ENCODE measurements around the gene SULT1C2. TPM values are rescaled to one million over a fixed set of nuclear protein-coding genes. Genes with fewer than 3 reads are reported as not detected.

The SULT1C2 gene
- total RNA-seq, 1 donor from 2014 or later: 0.28 TPM

GRCh38 chr2:108266218-108266617 is 22.5 kb upstream of the SULT1C2 start:
- no peak overlapping the region for H3K4me3 ChIP-seq
- no peaks in the 10 kb centered on the region for H3K79me2 ChIP-seq (ENCODE audit: low read depth)
- H3K9ac ChIP-seq: no peak overlapping the region
- no peak overlapping the region for H2AFZ ChIP-seq (replicated peaks)
- TF ChIP-seq EZH2 (IDR thresholded peaks at IDR 0.05): no peak
- no peak for TF ChIP-seq EZH2phosphoT487 (IDR thresholded peaks at IDR 0.05)
- TF ChIP-seq CTCF (IDR thresholded peaks at IDR 0.05): no peak
- Mint-ChIP-seq H3K9me3 (no peaks in the 10 kb centered on the region), H3K4me3 (no peak overlapping the region), H3K4me1 (no peaks in the 10 kb centered on the region), H3K27ac (no peak overlapping the region), H3K27me3 (ENCODE audit: insufficient read depth, low read depth) (peaks cover 2% of the 10 kb centered on the region), H3K36me3 (no peaks in the 10 kb centered on the region)
- H3F3A ChIP-seq (ENCODE audit: low read depth): peaks cover 3% of the 10 kb centered on the region
- no peaks in the 10 kb centered on the region for H4K20me1 ChIP-seq (ENCODE audit: low read depth)
- H3K27me3 ChIP-seq: no peaks in the 10 kb centered on the region
- no peak for DNase-seq (ENCODE audit: low spot score)
- H3K4me1 ChIP-seq: peaks cover 12% of the 10 kb centered on the region
- no peaks in the 10 kb centered on the region for H3K9me3 ChIP-seq (ENCODE audit: low read depth)
- H3K36me3 ChIP-seq: no peaks in the 10 kb centered on the region
- H3K4me2 ChIP-seq: no peak overlapping the region
- no peak overlapping the region for H3K27ac ChIP-seq

GRCh38 chr2:108267101-108267500 is 21.6 kb upstream of the SULT1C2 start:
- Histone ChIP-seq H3K36me3 (no peaks in the 10 kb centered on the region), H3K27ac (no peak overlapping the region), H3K9me3 (ENCODE audit: low read depth) (no peaks in the 10 kb centered on the region), H2AFZ (replicated peaks) (no peak overlapping the region), H3F3A (ENCODE audit: low read depth) (peaks cover 3% of the 10 kb centered on the region), H3K79me2 (ENCODE audit: low read depth) (no peaks in the 10 kb centered on the region), H3K4me2 (no peak overlapping the region), H3K4me1 (peaks cover 12% of the 10 kb centered on the region), H3K4me3 (no peak overlapping the region), H3K9ac (no peak overlapping the region), H4K20me1 (ENCODE audit: low read depth) (no peaks in the 10 kb centered on the region), H3K27me3 (no peaks in the 10 kb centered on the region)
- H3K36me3 Mint-ChIP-seq: no peaks in the 10 kb centered on the region
- no peaks in the 10 kb centered on the region for H3K9me3 Mint-ChIP-seq
- no peak overlapping the region for H3K4me3 Mint-ChIP-seq
- DNase-seq (ENCODE audit: low spot score): no peak
- H3K27me3 Mint-ChIP-seq (ENCODE audit: insufficient read depth, low read depth): peaks cover 2% of the 10 kb centered on the region
- H3K4me1 Mint-ChIP-seq: no peaks in the 10 kb centered on the region
- no peak overlapping the region for H3K27ac Mint-ChIP-seq
- TF ChIP-seq EZH2 (IDR thresholded peaks at IDR 0.05): no peak

- DNase-seq (ENCODE audit: low spot score): no peak
- Histone ChIP-seq H3K36me3 (no peaks in the 10 kb centered on the region), H3F3A (ENCODE audit: low read depth) (peaks cover 3% of the 10 kb centered on the region), H2AFZ (replicated peaks) (no peak overlapping the region), H4K20me1 (ENCODE audit: low read depth) (no peaks in the 10 kb centered on the region), H3K79me2 (ENCODE audit: low read depth) (no peaks in the 10 kb centered on the region), H3K27me3 (no peaks in the 10 kb centered on the region), H3K4me1 (peaks cover 12% of the 10 kb centered on the region), H3K27ac (no peak overlapping the region), H3K9ac (no peak overlapping the region), H3K4me2 (no peak overlapping the region), H3K4me3 (no peak overlapping the region), H3K9me3 (ENCODE audit: low read depth) (no peaks in the 10 kb centered on the region)
- TF ChIP-seq CTCF (IDR thresholded peaks at IDR 0.05) (no peak), EZH2 (IDR thresholded peaks at IDR 0.05) (no peak), EZH2phosphoT487 (IDR thresholded peaks at IDR 0.05) (no peak)
- H3K4me3 Mint-ChIP-seq: no peak overlapping the region
- H3K27ac Mint-ChIP-seq: no peak overlapping the region
- H3K4me1 Mint-ChIP-seq: no peaks in the 10 kb centered on the region
- H3K27me3 Mint-ChIP-seq (ENCODE audit: insufficient read depth, low read depth): peaks cover 4% of the 10 kb centered on the region
- no peaks in the 10 kb centered on the region for H3K9me3 Mint-ChIP-seq
- no peaks in the 10 kb centered on the region for H3K36me3 Mint-ChIP-seq
These were observed 20.7 kb upstream of the SULT1C2 start for GRCh38 chr2:108268001-108268400.

- Histone ChIP-seq H2AFZ (replicated peaks) (no peak overlapping the region), H3K27ac (no peak overlapping the region), H3K4me1 (no peaks in the 10 kb centered on the region), H3K9me3 (ENCODE audit: low read depth) (no peaks in the 10 kb centered on the region), H3K4me3 (no peak overlapping the region), H3K79me2 (ENCODE audit: low read depth) (no peaks in the 10 kb centered on the region), H3K36me3 (no peaks in the 10 kb centered on the region), H3K27me3 (no peaks in the 10 kb centered on the region), H3F3A (ENCODE audit: low read depth) (no peaks in the 10 kb centered on the region), H4K20me1 (ENCODE audit: low read depth) (no peaks in the 10 kb centered on the region), H3K9ac (no peak overlapping the region), H3K4me2 (no peak overlapping the region)
- peaks cover 4% of the 10 kb centered on the region for H3K27me3 Mint-ChIP-seq (ENCODE audit: insufficient read depth, low read depth)
- H3K36me3 Mint-ChIP-seq: no peaks in the 10 kb centered on the region
- H3K9me3 Mint-ChIP-seq: peaks cover 3% of the 10 kb centered on the region
- no peak overlapping the region for H3K27ac Mint-ChIP-seq
- DNase-seq (ENCODE audit: low spot score): no peak
- no peak for TF ChIP-seq EZH2 (IDR thresholded peaks at IDR 0.05)
- H3K4me1 Mint-ChIP-seq: no peaks in the 10 kb centered on the region
- H3K4me3 Mint-ChIP-seq: no peak overlapping the region
These were observed 18.3 kb upstream of the SULT1C2 start for GRCh38 chr2:108270346-108270745.
